Superior temporal gyrus (tissue), 1 donor: ENCODE results near the gene NFE2.
"Not testable (repeated sequence)": the region's sequence is repeated elsewhere in the genome, so short reads cannot be mapped to it uniquely, and the experiment has no call there.

Experiments
- DNase-seq: peaks from one replicate; pipeline ENCODE4 v3.0.0-alpha.2; 2016; ENCODE audit errors: extremely low spot score

NFE2 gene

GRCh38 chr12:54282949-54283593 lies 17.7 kb downstream of the NFE2 start:
- DNase-seq, result no peak

- not testable (repeated sequence) for DNase-seq
Measured at GRCh38 chr12:54281694-54282093, 19.1 kb downstream of the NFE2 start.

GRCh38 chr12:54281261-54281638 lies 19.6 kb downstream of the NFE2 start:
- not testable (repeated sequence) for DNase-seq

- DNase-seq, result peak; percentile 100
Measured at GRCh38 chr12:54280468-54281260, 20.2 kb downstream of the NFE2 start, which contains the start of gene HNRNPA1. Gene HNRNPA1 (plus strand): TSS chr12:54280726. CDS start chr12:54280808, 82 bp downstream.

- peak; percentile 99 for DNase-seq
Measured at GRCh38 chr12:54279632-54280467, 21.0 kb downstream of the NFE2 start, which contains the start of gene CBX5. Gene CBX5 (minus strand): TSS chr12:54280122. CDS start chr12:54257650, 22,472 bp downstream.

GRCh38 chr12:54279227-54279631 lies 21.6 kb downstream of the NFE2 start:
- DNase-seq, result no peak

- no peak for DNase-seq
Measured at GRCh38 chr12:54277823-54278276, 23.0 kb downstream of the NFE2 start.

DNA sequence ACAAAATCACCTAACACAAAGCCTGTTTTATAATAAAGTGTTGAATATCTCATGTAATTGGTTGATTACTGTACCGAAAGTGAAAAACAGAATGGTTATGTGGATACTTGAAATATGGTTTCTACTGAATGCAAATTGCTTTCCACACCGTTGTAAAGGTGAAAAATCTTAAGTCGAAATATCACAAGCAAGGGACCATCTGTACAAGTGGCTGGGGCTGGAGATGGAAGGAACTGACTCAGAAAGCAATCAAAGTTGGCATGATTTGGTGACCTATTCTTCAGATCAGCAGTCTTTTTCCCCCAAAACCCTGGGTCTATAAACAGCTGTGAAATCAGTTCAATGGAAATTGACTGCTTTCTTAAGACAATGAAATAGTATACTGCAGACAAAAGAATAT lies 24.4 kb downstream of the NFE2 start:
- no peak for DNase-seq

- DNase-seq, result no peak
Measured at GRCh38 chr12:54273981-54274380, 26.8 kb downstream of the NFE2 start.

GRCh38 chr12:54272214-54272613 lies 28.6 kb downstream of the NFE2 start:
- no peak for DNase-seq

- no peak for DNase-seq
Measured at GRCh38 chr12:54270345-54270744, 30.5 kb downstream of the NFE2 start.

DNA sequence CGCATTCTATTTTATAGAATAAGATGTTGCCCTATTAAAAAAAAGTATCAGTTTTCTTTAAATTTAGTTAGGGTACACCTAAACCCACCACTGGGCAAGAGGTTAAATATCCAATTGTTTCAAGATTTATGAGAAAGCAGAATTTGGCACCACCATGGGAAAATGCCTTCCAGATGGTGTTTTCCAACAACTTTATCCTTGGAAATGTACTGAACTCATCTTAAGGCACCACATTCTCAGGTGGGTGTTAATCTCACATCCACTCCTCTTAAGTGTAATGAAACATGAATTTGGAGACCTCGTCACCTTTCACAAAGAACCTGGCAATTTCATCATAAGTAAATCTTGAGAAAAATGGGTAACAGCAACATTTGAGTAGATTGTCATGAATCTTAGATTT lies 34.0 kb downstream of the NFE2 start:
- no peak for DNase-seq

- DNase-seq, result no peak
Measured at GRCh38 chr12:54265364-54265812, 35.4 kb downstream of the NFE2 start.

- DNase-seq, result no peak
Measured at GRCh38 chr12:54262403-54262925, 38.4 kb downstream of the NFE2 start.

DNA sequence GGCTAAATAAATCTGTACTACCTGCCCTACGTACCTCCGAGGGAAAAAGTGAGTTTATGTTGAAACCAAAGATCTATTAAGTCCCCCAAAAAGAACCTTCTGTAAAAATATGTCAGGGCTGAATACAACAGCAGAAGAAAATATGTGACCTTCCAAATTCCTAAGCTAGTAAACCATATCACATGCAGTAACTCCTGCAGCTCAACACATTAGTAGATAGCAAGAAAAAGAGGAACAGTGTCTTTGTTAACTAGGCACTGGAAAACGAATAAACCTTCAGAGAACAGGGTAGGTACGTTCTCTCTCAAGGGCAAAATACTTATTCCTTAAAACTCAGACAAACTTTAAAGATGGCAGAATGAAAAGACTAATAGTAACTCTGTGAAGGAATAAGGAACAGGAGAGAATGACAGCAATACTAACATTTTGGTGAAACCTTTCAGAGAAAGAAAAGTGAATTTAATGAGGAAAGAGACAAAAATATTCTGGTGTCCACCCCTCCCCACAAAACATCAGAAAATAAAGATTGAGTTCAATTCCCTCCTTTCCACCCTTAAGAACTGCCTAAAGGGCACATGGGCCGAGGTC lies 38.9 kb downstream of the NFE2 start:
- no peak for DNase-seq

DNA sequence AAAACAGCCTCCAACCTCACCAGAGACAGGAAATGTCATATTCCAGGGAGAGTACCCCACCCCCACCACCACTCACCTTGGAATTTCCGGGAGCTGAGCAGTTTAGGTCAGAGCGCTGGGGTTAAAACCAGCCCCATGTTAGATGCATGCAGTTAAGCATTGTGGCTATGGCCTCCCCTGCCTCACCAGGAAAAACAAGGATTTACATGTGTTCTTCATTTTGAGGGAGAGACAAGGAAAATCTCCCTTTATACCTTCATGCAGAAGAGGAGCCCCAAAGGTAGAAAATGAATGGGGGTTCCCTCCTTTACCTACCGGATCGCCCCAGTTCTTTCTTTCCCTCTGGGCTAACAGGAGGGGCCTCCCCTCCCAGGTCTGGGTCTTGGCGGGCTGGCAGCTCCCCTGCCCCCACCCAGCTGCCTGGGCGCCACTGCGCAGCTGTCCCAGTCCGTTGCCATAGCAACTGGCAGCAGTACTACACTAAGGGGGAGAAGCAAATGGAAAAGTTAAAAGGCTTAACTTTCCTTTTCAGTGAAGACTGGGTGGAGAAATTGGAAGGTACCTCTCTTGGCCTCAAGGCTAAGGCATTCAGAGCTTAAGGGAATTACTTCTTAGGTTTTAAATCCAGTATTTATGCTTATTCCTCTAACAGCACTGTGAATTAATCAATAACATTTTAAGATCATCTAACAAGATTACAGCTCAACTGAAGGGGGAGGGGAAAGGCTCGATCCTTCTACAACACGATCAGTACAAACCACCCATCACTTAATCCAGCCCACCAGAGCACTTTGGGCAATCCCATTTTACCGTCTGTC lies 41.4 kb downstream of the NFE2 start:
- peak; percentile 92 for DNase-seq

DNA sequence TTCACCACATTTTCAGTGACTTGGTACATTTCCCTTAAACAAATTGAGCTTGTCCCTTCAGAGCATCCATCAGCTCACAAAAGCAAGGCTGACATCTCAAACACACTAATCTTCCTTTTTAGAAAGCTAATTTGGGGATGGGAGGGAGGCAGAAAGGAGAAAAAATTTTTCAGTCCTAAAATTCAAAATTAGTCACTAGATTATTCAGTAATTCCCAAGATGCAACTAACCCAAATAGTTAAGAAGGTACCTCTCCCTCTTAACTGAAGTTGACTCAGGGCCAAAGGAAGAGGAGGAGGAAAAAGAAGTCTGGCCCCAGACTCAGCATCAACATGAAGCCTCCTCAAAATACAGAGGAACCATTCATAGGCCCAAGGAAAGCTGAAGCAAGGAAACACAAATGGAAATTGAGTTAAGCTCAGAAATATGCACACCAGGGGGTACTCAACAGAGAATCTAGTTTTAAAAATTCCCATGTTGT lies 42.6 kb downstream of the NFE2 start:
- DNase-seq, result peak; percentile 50

DNA sequence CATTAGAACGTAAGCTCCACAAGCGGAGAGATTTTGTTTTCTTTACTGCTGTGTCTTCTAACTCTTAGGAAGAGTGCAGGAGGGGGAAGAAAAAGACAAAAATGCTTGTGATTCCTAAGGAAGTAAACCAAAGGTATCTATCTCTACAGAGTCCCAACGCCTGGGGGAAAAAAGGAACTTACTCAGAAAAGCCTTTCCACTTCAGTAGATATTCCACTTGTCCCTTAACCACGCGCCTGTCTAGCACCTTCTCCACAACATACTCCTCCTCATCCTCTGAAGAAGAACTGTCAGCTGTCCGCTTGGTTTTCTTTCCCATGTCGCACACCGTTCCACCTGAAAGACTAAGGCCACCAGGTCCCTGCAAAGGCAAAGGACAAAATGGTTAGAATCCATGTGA lies 43.5 kb downstream of the NFE2 start:
- DNase-seq, result no peak

- DNase-seq, result no peak
Measured at GRCh38 chr12:54253240-54253639, 47.6 kb downstream of the NFE2 start.

DNA sequence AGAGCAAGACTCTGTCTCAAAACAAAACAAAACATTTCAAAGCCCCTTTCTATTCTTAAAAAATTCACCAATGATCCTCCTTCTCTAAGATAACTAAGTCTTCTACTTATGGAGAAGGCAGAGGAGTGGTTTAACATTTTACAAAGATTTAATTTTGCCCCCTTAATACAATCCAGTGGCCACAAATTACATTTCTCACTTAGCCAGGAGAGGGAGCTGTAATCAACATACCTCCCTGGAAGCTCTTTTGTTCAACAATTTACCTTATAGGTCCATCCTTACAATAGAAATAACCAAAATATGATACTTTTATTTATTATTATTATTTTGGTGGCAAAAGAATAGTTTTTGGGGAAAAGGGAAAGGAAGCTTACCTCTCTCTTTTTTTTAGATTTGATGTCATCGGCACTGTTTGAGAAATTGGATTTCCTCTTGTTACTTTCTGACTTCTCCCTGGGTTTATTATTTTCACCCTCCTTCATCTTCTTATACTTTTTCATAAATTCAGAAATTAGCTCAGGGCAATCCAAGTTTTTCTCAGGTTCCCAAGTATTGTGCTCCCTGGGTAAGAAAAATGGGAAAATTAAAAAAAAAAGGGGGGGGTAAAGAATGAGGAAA lies 49.0 kb downstream of the NFE2 start:
- peak; percentile 81 for DNase-seq
